HG03457 (cell line): Measurements from ENCODE around the gene FAM20C.

Experiments
- ATAC-seq: cut with Tn5 transposase; IDR thresholded peaks from one replicate; pipeline ENCODE4 v1.9.1; 2021; ENCODE audit warnings: moderate number of reproducible peaks; ENCODE audit not compliant: unreplicated experiment

The FAM20C gene

GRCh38 chr7:222716-223041 lies 30.3 kb downstream of the FAM20C start:
- no peak for ATAC-seq

GRCh38 chr7:223118-223800 lies 30.9 kb downstream of the FAM20C start:
- no peak for ATAC-seq

DNA sequence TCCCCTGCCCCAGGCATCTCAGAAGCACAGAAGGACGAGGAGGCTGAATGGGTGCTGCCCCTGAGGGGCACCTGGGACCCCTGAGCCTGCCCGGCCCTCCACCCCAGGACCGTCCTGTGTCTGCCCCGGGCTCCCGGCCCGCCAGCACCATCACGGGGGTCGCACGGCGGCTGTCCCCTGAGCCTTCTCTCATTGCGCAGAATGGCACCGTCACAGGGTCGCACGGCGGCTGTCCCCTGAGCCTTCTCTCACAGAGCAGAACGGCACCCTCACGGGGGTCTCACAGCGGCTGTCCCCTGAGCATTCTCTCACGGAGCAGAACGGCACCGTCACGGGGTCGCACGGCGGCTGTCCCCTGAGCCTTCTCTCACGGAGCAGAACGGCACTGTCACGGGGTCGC lies 31.5 kb downstream of the FAM20C start:
- ATAC-seq, result no peak

GRCh38 chr7:226281-226895 lies 34.0 kb downstream of the FAM20C start:
- ATAC-seq, result no peak

DNA sequence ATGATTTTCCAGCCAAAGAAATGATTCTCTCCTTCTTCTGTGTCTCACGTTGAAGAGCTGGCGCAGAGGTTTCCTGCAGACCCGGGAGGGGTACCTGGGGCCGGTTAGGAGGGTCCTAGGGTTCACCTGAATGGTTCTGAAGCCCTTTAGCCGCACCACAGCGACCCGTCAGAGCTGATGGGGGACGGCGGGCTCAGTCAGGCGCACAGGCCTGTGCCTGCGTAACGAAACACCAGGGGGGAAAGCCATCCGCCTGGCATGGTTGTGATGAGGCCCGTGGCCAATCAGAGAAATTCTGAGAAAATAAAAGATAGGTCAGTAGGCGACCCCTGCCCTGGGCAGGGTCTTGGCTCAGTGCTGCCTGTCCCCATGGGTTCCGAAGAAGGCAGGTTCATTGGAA lies 35.6 kb downstream of the FAM20C start:
- no peak for ATAC-seq

GRCh38 chr7:228610-229009 lies 36.2 kb downstream of the FAM20C start:
- no peak for ATAC-seq

DNA sequence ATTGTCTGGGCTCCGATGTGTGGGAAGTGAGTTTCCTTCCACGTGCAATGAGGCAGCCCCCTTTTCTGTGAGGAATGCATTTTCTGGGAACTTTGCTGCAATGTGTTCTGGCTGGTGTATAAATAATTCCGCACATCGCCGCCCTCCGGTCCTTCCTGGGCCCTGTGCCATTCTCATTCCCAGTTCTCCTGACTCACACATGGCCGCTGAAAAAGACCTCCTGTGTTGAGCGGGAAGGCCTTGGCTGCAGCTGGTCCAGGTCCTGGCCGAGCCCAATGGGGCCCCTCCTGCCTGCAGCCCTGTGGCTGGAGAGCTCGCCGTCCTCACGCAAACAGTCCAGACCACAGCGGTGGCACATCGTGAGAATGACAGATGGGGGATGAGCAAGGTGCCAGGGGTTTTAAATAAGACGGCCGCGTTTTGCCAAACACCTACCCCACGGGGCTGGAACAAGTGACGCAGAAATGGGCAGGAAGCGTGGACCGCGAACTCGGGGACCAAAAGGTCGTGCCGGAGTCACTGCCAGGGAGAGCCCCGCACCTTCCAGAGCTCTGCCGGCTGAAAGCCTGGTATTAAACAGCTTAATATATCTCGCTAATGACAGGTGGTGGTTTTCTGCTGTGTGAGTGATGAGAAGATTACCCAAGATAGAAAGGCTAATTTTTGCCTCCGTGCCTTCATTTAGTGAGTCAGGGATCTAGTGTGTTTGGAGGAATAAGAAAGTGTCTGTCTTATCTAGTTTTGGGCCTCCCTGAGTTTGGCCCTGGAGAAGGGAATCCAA lies 37.0 kb downstream of the FAM20C start:
- ATAC-seq, result no peak

DNA sequence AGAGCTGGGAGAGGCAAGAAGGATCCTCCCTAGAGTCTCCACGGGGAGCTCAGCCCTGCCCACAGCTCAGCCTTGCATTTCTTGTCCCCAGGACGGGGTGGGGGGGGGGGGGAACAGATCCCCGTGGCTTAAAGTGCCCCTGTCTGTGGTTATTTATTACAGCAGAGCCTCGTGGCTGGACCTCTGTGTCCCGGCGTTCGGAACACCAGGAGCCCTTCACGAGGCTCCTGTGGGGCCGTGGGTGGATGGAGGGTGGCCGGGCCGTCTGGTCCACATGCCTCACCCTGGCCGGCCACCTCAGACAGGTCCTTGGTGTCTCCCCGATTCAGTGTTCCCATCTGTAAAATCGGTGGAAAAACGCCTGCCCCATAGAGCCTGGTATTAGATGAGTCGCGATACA lies 37.9 kb downstream of the FAM20C start:
- ATAC-seq, result no peak

DNA sequence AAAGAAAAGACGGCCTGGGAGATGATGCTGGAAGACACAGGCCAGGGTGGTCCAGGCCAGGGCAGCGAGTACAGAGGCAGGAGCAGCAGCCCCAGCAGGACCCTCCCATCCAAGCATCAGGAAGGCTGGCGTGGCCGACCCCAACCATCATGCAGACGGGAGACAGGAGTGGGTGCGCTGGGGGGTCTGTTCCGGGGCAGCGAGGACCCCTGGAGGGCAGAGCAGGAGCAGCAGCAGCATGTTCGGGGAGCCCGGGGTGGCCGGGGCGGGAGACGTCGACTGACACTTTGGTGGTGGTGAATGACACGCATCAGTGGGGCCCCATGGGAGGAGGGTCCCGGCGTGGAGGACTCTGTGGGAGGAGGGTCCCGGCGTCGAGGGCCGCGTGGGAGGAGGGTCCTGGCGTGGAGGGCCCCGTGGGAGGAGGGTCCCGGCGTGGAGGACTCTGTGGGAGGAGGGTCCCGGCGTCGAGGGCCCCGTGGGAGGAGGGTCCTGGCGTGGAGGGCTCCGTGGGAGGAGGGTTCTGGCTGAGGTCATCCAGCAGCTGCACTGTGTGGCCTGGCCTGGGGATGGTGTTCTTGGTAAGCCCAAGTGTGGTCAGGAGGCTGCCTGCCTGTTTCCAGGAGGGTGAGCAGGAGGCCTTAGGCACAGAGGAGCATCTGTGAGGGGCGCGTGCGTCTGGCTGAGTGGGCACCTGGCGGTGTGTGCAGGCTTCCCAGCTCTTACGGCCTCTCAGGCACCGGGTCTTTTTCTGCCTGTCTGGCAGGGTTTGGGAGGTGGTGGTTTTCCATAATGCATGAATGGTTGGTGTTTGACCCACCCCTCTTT lies 38.9 kb downstream of the FAM20C start:
- no peak for ATAC-seq

- ATAC-seq, result no peak
Observed at GRCh38 chr7:231858-232246, 39.5 kb downstream of the FAM20C start.

GRCh38 chr7:232410-233248 lies 40.3 kb downstream of the FAM20C start:
- no peak for ATAC-seq

DNA sequence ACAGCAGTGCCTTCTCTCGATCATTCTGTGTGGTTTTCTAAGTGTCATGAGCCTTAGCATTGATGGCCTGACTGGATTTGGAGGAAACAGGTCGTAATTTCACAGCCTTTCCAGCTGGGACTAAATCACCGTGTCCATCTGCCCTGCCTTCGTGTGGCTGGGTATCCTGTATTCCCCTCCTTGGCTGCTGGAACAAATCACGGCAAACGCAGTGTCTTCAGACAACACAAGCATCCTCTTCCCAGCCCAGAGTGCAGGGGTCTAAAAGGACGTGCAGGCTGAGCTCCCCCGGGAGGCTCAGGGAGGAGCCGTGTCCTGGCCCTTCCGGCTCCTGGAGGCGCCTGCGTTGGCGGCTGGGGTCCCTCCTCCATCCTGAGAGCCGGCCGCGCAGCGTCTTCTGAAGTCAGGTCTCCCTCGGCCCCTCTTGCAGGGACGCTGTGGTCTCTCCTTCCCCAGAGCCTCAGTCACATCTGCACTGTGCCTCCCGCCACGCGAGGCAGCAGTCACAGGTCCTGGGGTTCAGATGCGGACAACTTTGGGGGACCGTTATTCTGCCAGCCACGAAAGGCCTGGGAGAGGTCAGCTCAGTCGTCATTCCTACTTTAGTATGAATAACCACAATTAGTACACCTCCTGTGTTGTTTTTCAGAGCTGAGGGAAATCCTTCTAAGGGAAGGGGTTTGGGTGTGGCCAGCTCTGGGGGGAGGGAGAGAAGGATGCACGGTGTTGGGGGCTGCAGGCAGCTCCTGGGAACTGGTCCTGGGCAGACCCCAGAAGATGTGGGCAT lies 41.1 kb downstream of the FAM20C start:
- ATAC-seq, result no peak

DNA sequence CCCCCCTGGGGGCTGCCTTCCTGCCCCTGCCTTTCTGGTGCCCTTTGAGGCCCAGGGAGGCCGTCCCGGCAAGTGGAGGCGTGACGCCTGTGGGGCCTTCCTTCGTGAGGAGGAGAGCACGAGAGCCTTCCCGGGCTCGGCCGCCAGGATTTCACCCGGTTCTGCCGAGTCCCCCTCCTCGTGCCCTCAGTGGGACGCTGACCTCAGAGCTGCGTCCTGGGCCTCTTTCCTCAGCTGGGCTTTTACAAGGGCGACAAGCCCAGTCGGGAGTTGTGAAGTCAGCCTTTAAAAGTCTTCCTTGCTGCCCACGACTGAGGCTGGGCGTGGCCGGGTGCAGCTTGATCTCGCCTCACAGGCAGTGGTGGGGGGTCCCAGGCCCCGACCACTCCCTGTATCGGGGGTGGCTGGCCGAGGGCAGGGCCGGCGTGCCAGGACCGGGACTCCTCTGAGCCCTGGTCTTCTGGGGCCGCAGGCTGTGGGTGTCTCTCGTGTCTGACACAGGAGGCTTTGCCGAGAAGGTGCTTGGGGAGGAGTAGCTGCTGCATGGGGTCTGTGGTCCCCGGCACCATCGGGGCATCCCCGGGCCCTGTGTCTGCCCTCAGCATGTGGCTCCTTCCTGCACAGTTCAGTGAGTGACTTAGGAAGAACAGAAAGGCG lies 41.8 kb downstream of the FAM20C start:
- no peak for ATAC-seq

DNA sequence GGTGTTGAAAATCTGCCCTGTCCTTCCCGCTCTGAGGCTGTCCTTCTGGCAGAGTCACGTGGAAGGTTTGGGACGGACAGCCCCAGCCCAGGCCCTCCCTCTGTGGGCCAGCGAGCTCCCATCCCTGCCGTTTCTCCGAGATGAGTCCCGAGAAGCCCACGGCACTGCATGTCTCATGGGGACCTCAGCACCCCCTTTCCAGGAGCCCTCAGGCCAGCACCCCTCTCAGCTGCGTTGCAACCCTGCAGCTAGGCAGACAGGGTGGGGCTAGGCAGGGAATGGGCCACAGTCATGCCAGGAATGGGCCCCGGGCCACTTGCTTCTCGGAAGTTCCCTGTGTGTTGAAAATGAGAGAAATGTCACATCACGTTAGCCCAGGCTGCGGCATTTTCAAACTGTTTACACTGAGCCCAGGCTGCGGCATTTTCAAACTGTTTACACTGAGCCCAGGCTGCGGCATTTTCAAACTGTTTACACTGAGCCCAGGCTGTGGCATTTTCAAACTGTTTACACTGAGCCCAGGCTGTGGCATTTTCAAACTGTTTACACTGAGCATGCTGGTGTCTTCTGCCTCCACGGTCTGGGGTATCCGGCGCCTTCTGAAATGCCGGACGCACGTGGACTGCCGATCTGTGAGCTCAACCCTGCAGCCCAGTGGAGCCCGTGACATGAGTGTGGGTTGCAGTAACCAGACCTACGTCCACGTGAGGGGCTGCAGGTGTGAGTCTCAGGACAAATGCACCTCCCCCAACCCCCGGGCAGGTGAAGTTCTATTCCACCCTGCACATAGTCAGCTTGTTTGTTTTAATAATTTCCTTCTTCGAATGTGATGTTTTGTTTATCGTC lies 42.6 kb downstream of the FAM20C start:
- no peak for ATAC-seq

DNA sequence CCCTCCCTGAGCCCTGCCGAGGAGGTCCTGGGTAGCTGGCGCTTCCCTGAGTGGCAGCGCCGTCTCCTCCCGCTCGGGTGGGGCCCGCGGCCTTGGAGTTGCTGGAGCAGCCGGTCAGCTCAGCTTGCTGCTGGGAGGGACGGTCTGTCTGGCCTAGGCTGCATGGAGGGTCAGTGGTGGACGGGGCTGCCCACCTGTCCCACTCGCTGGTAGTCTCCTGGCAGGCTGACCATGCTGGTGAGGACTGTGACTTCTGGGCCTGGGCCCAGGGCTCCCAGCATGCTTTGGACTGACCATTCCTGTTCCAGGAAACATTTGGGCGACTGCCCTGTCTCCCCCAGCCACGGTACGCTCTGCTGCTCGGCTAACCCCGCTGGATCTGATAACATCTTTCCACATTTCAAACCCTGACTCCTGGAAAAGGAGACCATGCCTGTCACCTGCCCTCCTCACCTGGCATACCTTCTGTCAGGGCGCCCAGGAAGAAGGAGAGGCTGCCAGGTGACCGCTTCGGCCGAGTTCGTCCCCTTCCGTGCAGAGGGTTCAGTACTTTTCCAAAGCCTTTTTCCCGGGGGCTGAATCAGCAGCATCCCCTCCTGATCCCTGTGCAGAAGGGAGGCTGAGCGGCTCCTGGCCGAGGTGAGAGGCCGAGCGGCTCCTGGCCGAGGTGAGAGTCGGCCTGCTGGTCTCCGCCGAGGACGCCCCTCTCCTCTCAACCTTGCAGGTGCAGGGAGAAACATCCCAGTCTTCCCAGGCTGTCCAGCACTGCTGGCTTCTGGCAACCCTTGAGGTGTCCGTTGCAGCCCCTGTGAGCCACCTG lies 43.4 kb downstream of the FAM20C start:
- ATAC-seq, result no peak

GRCh38 chr7:236967-237366 lies 44.6 kb downstream of the FAM20C start:
- ATAC-seq, result no peak

DNA sequence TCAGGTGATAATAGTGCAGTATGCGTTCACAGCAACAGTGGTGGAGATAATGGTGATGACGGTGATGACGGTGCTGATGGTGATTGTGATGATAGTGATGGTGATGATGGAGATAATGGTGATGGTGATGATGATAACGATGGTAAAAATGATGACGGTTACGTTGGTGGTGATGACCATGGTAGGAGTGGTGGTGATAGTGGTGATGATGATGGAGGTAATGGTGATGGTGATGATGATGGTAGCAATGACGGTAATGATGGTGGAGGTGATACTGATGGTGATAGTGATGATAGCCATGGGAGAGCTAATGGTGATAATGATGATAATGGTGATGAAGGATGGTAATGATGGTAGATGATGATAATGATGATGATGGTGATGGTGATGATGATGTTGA lies 45.0 kb downstream of the FAM20C start:
- no peak for ATAC-seq
